SK-N-SH (cell line): ENCODE measurements around the gene CLEC5A. TPM values are rescaled to one million over a fixed set of nuclear protein-coding genes. Genes with fewer than 3 reads are reported as not detected.
"Not testable (repeated sequence)": the region's sequence is repeated elsewhere in the genome, so short reads cannot be mapped to it uniquely, and the experiment has no call there.

Experiments
- CTCF ChIA-PET: fragments of 300-600, 350-600 bp; formaldehyde crosslinking; extraction: SDS; loops from one replicate; lab custom pipeline; 2021; lab: Yijun Ruan, JAX
- POLR2A ChIA-PET: fragments of 350-600 bp; sonication (Branson Sonifier 250); formaldehyde crosslinking; extraction: SDS; loops from one replicate; lab custom pipeline; 2020; ENCODE audit warnings: antibody characterized with exemption, inconsistent platforms; lab: Yijun Ruan, JAX
- DNase-seq: peaks from one replicate; pipeline ENCODE4 v3.0.0; 2012
- H2AFZ ChIP-seq: fragments of 200-600 bp; sonication (generic); 2 replicates; pipeline ENCODE4 v1.8.1; 2016; ENCODE audit warnings: antibody characterized with exemption, mild to moderate bottlenecking, low read depth
- H3F3A ChIP-seq: fragments of 200-600 bp; sonication (generic); replicated peaks from 2 replicates; pipeline ENCODE3; 2016; ENCODE audit warnings: antibody characterized with exemption, mild to moderate bottlenecking; ENCODE audit not compliant: insufficient read depth
- H3K27ac ChIP-seq, 2 experiments: fragments of 200-500 bp in 1 of 2; fragments of 200-600 bp in 1 of 2; sonication (Bioruptor generic) in 1 of 2; sonication (generic), shearing (Covaris generic) in 1 of 2; 2 replicates each; pipeline versions ENCODE4 v1.5.1 to v1.6.1; 2014 to 2016; ENCODE audit warnings: low read depth in 2 of 2, inconsistent platforms in 1 of 2, low read length in 1 of 2, mild to moderate bottlenecking in 1 of 2, mixed read lengths in 1 of 2
- H3K27me3 ChIP-seq: fragments of 200-600 bp; sonication (generic), shearing (Covaris generic); 2 replicates; pipeline ENCODE4 v1.6.1; 2016; ENCODE audit warnings: mixed run types; ENCODE audit not compliant: insufficient read depth
- H3K36me3 ChIP-seq, 2 experiments: fragments of 200-500 bp in 1 of 2; fragments of 200-600 bp in 1 of 2; sonication (Bioruptor generic) in 1 of 2; sonication (generic) in 1 of 2; replicated peaks in 1 of 2; 2 replicates each; pipeline versions ENCODE3 to v1.5.1; 2014 to 2016; ENCODE audit warnings: low read length in 1 of 2, mild to moderate bottlenecking in 1 of 2; ENCODE audit not compliant: insufficient read depth in 2 of 2, control insufficient read depth in 1 of 2
- H3K4me1 ChIP-seq, 2 experiments: fragments of 200-500 bp in 1 of 2; fragments of 200-600 bp in 1 of 2; sonication (Bioruptor generic) in 1 of 2; sonication (generic), shearing (Covaris generic) in 1 of 2; 2 replicates each; pipeline versions ENCODE4 v1.5.1 to v1.6.1; 2014 to 2016; ENCODE audit warnings: low read depth in 1 of 2, low read length in 1 of 2, mixed run types in 1 of 2; ENCODE audit not compliant: insufficient read depth in 2 of 2, control insufficient read depth in 1 of 2
- H3K4me2 ChIP-seq: fragments of 200-600 bp; sonication (generic), shearing (Covaris generic); 2 replicates; pipeline ENCODE4 v1.6.1; 2017; ENCODE audit warnings: mixed run types
- H3K4me3 ChIP-seq, 2 experiments: fragments of 200-500 bp in 1 of 2; fragments of 200-600 bp in 1 of 2; sonication (Bioruptor generic) in 1 of 2; sonication (generic), shearing (Covaris generic) in 1 of 2; 2 replicates each; pipeline versions ENCODE4 v1.5.1 to v1.8.1; 2014 to 2016; ENCODE audit warnings: low read depth in 2 of 2, inconsistent platforms in 1 of 2, low read length in 1 of 2, mild to moderate bottlenecking in 1 of 2, mixed read lengths in 1 of 2, moderate library complexity in 1 of 2
- H3K79me2 ChIP-seq: fragments of 200-600 bp; sonication (generic); 2 replicates; pipeline ENCODE4 v1.8.1; 2017; ENCODE audit warnings: mild to moderate bottlenecking; ENCODE audit not compliant: insufficient read depth
- H3K9ac ChIP-seq: fragments of 200-600 bp; sonication (generic); 2 replicates; pipeline ENCODE4 v1.6.1; 2017; ENCODE audit warnings: mixed run types
- H3K9me2 ChIP-seq: fragments of 200-600 bp; sonication (generic); 2 replicates; pipeline ENCODE4 v1.6.1; 2017; ENCODE audit warnings: mixed run types
- H3K9me3 ChIP-seq: fragments of 200-600 bp; sonication (generic); 2 replicates; pipeline ENCODE4 v1.6.1; 2017; ENCODE audit warnings: mixed run types, mild to moderate bottlenecking, moderate library complexity
- H4K20me1 ChIP-seq: fragments of 200-600 bp; sonication (generic); 2 replicates; pipeline ENCODE4 v1.6.1; 2017; ENCODE audit warnings: mild to moderate bottlenecking, mixed run types; ENCODE audit not compliant: insufficient read depth
- CTCF ChIP-seq: fragments of 200-600 bp; sonication (generic); IDR thresholded peaks from 2 replicates; pipeline ENCODE4 v1.6.1; 2017; ENCODE audit warnings: antibody characterized with exemption, mild to moderate bottlenecking, moderate library complexity
- EZH2phosphoT487 ChIP-seq: fragments of 200-600 bp; sonication (generic); IDR thresholded peaks from 2 replicates; pipeline ENCODE4 v1.6.1; 2017; ENCODE audit warnings: low read depth, mixed run types, mild to moderate bottlenecking, antibody characterized with exemption, moderate library complexity, borderline replicate concordance
- FOXJ3 ChIP-seq: sonication (generic); formaldehyde crosslinking; IDR thresholded peaks from 2 replicates; pipeline ENCODE4 v1.5.1; 2020; ENCODE audit warnings: mild to moderate bottlenecking, missing genetic modification reagents
- FOXM1 ChIP-seq: IDR thresholded peaks from 2 replicates; pipeline ENCODE4 v1.4.0; 2012; ENCODE audit warnings: low read depth, mild to moderate bottlenecking
- GABPA ChIP-seq: IDR thresholded peaks from 2 replicates; pipeline ENCODE4 v1.4.0; 2012; ENCODE audit warnings: low read depth, mild to moderate bottlenecking
- GATA2 ChIP-seq: sonication (generic); formaldehyde crosslinking; IDR thresholded peaks from 2 replicates; pipeline ENCODE4 v1.5.0; 2020; ENCODE audit warnings: mild to moderate bottlenecking, missing genetic modification reagents
- IRF3 ChIP-seq: fragments of 150-350 bp; IDR thresholded peaks from 2 replicates; pipeline ENCODE4 v1.6.1; 2016; ENCODE audit warnings: mild to moderate bottlenecking, low read depth, low read length
- MEF2A ChIP-seq: IDR thresholded peaks from 2 replicates; pipeline ENCODE4 v1.4.0; 2012; ENCODE audit warnings: low read depth, borderline replicate concordance
- MXI1 ChIP-seq: IDR thresholded peaks from 2 replicates; pipeline ENCODE4 v1.6.1; 2012; ENCODE audit warnings: mild to moderate bottlenecking, low read depth, low read length, improper control_type of control experiment
- NFIC ChIP-seq: IDR thresholded peaks from 2 replicates; pipeline ENCODE4 v1.4.0; 2012; ENCODE audit warnings: borderline replicate concordance
- RAD21 ChIP-seq: IDR thresholded peaks from 2 replicates; pipeline ENCODE4 v1.6.1; 2012; ENCODE audit warnings: mild to moderate bottlenecking, low read length
- SIN3A ChIP-seq: IDR thresholded peaks from 2 replicates; pipeline ENCODE4 v1.6.1; 2012; ENCODE audit warnings: low read depth, mild to moderate bottlenecking, low read length, moderate library complexity, borderline replicate concordance
- TCF12 ChIP-seq: IDR thresholded peaks from 2 replicates; pipeline ENCODE4 v1.4.0; 2012
- YY1 ChIP-seq: IDR thresholded peaks from 2 replicates; pipeline ENCODE4 v1.4.0; 2012; ENCODE audit warnings: low read depth, mild to moderate bottlenecking
- WGBS: methylation state at CpG from one replicate; pipeline ENCODE4 v1.1.6; 2017; ENCODE audit warnings: low lambda C conversion rate; 5-methylcytosine and 5-hydroxymethylcytosine counted together
- polyA plus RNA-seq, 3 experiments: library from polyadenylated mRNA; depleted of rRNA; stranded (reverse); fragments of >200 nt; gene quantifications; 2 replicates each; pipeline ENCODE4 v1.2.3, GENCODE V29; 2012
- TF ChIP-seq, protein P1 (sequence below): IDR thresholded peaks from 2 replicates; pipeline ENCODE4 v1.4.0; 2012; ENCODE audit warnings: low read depth
- TF ChIP-seq, protein P2 (sequence below): IDR thresholded peaks from 2 replicates; pipeline ENCODE4 v1.4.0; 2012; ENCODE audit warnings: low read depth, borderline replicate concordance
- TF ChIP-seq, protein P3 (sequence below): IDR thresholded peaks from 2 replicates; pipeline ENCODE4 v1.6.1; 2012; ENCODE audit warnings: mild to moderate bottlenecking, low read depth, low read length, moderate library complexity

CLEC5A gene
- polyA plus RNA-seq, 1 of the 3 experiments (the other 2 are of a cell fraction) = not detected

GRCh38 chr7:141906285-141906684 lies 40.5 kb downstream of the CLEC5A start:
- H3K9me3 ChIP-seq = no peaks in the 10 kb centered on the region
- no peak overlapping the region for H2AFZ ChIP-seq
- H3K9ac ChIP-seq = no peak overlapping the region
- no peaks in the 10 kb centered on the region for H3F3A ChIP-seq
- no peaks in the 10 kb centered on the region for H3K9me2 ChIP-seq
- H3K36me3 ChIP-seq = no peaks in the 10 kb centered on the region
- WGBS = 30% methylated on average over 4 of the region's 4 CpGs
- no peaks in the 10 kb centered on the region for H4K20me1 ChIP-seq
- H3K4me2 ChIP-seq = no peak overlapping the region
- H3K4me3 ChIP-seq = no peak overlapping the region
- no peaks in the 10 kb centered on the region for H3K4me1 ChIP-seq
- no peaks in the 10 kb centered on the region for H3K79me2 ChIP-seq
- TF ChIP-seq, protein P1, sequence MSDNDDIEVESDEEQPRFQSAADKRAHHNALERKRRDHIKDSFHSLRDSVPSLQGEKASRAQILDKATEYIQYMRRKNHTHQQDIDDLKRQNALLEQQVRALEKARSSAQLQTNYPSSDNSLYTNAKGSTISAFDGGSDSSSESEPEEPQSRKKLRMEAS = no peak
- TF ChIP-seq GABPA (no peak), FOXJ3 (no peak), MEF2A (no peak), FOXM1 (no peak), YY1 (no peak), SIN3A (no peak), RAD21 (no peak), IRF3 (no peak), TCF12 (no peak), MXI1 (no peak), NFIC (no peak), GATA2 (CRISPR knock-in tag) (no peak), CTCF (no peak), EZH2phosphoT487 (no peak)
- TF ChIP-seq, protein P2, sequence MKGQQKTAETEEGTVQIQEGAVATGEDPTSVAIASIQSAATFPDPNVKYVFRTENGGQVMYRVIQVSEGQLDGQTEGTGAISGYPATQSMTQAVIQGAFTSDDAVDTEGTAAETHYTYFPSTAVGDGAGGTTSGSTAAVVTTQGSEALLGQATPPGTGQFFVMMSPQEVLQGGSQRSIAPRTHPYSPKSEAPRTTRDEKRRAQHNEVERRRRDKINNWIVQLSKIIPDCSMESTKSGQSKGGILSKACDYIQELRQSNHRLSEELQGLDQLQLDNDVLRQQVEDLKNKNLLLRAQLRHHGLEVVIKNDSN = no peak
- TF ChIP-seq, protein P3, sequence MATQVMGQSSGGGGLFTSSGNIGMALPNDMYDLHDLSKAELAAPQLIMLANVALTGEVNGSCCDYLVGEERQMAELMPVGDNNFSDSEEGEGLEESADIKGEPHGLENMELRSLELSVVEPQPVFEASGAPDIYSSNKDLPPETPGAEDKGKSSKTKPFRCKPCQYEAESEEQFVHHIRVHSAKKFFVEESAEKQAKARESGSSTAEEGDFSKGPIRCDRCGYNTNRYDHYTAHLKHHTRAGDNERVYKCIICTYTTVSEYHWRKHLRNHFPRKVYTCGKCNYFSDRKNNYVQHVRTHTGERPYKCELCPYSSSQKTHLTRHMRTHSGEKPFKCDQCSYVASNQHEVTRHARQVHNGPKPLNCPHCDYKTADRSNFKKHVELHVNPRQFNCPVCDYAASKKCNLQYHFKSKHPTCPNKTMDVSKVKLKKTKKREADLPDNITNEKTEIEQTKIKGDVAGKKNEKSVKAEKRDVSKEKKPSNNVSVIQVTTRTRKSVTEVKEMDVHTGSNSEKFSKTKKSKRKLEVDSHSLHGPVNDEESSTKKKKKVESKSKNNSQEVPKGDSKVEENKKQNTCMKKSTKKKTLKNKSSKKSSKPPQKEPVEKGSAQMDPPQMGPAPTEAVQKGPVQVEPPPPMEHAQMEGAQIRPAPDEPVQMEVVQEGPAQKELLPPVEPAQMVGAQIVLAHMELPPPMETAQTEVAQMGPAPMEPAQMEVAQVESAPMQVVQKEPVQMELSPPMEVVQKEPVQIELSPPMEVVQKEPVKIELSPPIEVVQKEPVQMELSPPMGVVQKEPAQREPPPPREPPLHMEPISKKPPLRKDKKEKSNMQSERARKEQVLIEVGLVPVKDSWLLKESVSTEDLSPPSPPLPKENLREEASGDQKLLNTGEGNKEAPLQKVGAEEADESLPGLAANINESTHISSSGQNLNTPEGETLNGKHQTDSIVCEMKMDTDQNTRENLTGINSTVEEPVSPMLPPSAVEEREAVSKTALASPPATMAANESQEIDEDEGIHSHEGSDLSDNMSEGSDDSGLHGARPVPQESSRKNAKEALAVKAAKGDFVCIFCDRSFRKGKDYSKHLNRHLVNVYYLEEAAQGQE = no peak
- CTCF ChIA-PET = no interaction called here
- POLR2A ChIA-PET = no interaction called here
- H3K27ac ChIP-seq = no peak overlapping the region
- no peak for DNase-seq
- H3K27me3 ChIP-seq = no peaks in the 10 kb centered on the region

- WGBS = 40% methylated on average over 3 of the region's 3 CpGs
- POLR2A ChIA-PET = not testable (repeated sequence)
- CTCF ChIA-PET = interaction anchor here (1.5 kb wide), 1 partner anchor 46 kb away, joined by 3 read pairs; no protein-coding TSS in a partner anchor
These were observed 47.4 kb downstream of the CLEC5A start for GRCh38 chr7:141899366-141899765.

More at GRCh38 chr7:141899366-141899765, 47.4 kb downstream of the CLEC5A start:
- not testable (repeated sequence) for H3K27me3 ChIP-seq, H3K9me2 ChIP-seq, H3K4me3 ChIP-seq, H3K79me2 ChIP-seq, H4K20me1 ChIP-seq, H3K36me3 ChIP-seq, DNase-seq, H3K27ac ChIP-seq, H3K4me2 ChIP-seq, H3K4me1 ChIP-seq, H3K9me3 ChIP-seq, H3K9ac ChIP-seq, H3F3A ChIP-seq, H2AFZ ChIP-seq
